Activated T-helper 2 cell treated with anti-CD3 and anti-CD28 coated beads, Interferon-gamma antibody, Interleukin-2, Interleukin-4, amounts not matched to agents 10 μg/mL and 5 μg/mL and 100 μg/mL, durations not matched to agents 14 hours and 24 hours and 36 hours (primary cell): ENCODE data around the gene KLF6. TPM values are rescaled to one million over a fixed set of nuclear protein-coding genes. Genes with fewer than 3 reads are reported as not detected.
A peak's percentile ranks its signal among the peaks of the same experiment; 100 is the strongest.

ENCODE experiments used
- DNase-seq: peaks from one replicate; pipeline ENCODE4 v3.0.0; 2021; ENCODE audit warnings: low spot score
- H3K27ac Mint-ChIP-seq: one replicate; pipeline ENCODE4 v1.8.0; 2021; ENCODE audit warnings: mixed read lengths
- H3K27me3 Mint-ChIP-seq: one replicate; pipeline ENCODE4 v1.8.0; 2021; ENCODE audit warnings: low read depth, mixed read lengths
- H3K36me3 Mint-ChIP-seq: one replicate; pipeline ENCODE4 v1.8.0; 2021; ENCODE audit warnings: low read depth, mixed read lengths
- H3K4me1 Mint-ChIP-seq: one replicate; pipeline ENCODE4 v1.8.0; 2021; ENCODE audit warnings: low read depth, mixed read lengths
- H3K4me3 Mint-ChIP-seq: one replicate; pipeline ENCODE4 v1.8.0; 2021; ENCODE audit warnings: low read depth, mild to moderate bottlenecking, moderate library complexity, mixed read lengths
- H3K9me3 Mint-ChIP-seq: one replicate; pipeline ENCODE4 v1.8.0; 2021; ENCODE audit warnings: mixed read lengths
- intact Hi-C: fragments of 100-400 bp; cut with micrococcal nuclease; formaldehyde crosslinking; loops from one replicate; pipeline ENCODE4 v1.15.1; 2023
- total RNA-seq: library from RNA; stranded (reverse); gene quantifications from 2 replicates; pipeline ENCODE4 v1.2.3, GENCODE V29; 2022

KLF6 gene
- total RNA-seq, 1 donor from 2014 or later: 129 TPM

DNA sequence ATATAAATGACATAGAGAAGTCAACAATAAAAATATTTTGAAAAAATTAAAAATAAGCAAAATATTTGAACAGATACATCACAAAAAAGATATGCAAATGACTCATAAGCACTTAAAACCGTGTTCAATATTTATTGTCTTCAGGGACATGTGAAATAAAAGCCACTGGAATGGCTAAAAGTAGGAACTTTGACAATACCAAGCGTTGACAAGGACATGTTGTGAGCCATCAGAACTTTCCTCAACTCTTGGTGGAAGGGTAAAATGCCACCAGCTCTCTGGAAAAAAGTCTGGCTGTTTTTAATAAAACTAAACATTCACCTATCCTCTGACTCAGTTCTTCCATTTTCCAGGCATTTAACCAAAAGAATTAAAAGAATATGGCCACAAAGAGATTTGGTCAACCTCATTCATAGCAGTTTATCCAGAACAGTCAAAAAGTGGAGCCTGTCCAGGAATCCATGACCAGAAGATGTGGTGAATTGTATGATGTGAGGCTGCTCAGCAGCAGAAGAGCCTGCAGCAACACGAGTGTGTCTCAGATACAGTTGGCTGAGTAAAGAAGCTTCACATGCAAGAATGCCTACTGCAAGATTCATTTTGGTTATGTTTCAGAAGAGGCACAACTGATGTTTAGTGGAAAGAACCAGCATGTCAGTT lies 7.1 kb upstream of the KLF6 start:
- intact Hi-C loops: no loop called here
- peaks cover 41% of the 10 kb centered on the region for H3K36me3 Mint-ChIP-seq
- H3K27me3 Mint-ChIP-seq: no peaks in the 10 kb centered on the region
- H3K27ac Mint-ChIP-seq: peak overlapping the region; percentile 2
- DNase-seq: no peak
- peaks cover 27% of the 10 kb centered on the region for H3K4me1 Mint-ChIP-seq
- peaks cover 45% of the 10 kb centered on the region for H3K9me3 Mint-ChIP-seq
- H3K4me3 Mint-ChIP-seq: no peak overlapping the region

DNA sequence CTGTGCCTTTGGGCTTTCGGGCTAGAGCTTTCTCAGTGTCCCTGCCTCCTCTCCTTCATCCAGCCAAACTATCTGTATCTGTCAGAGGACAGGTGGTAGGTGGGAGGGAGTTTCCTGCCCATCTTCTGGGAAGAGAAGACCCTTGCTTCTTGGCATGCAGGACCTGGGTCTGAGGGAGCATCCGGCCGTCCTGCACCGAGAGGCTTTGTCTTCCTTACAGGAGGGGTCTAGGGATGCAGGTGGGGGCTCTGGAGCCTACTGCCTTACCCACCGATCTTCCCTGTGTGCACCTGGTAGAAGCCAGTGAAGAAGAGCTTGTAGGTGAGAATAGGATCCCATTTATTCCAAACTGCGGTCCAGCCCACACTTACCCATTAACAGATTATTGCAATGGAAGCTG lies 5.8 kb upstream of the KLF6 start:
- Mint-ChIP-seq H3K9me3 (peaks cover 36% of the 10 kb centered on the region), H3K36me3 (peaks cover 30% of the 10 kb centered on the region), H3K27ac (no peak overlapping the region), H3K27me3 (no peaks in the 10 kb centered on the region), H3K4me3 (no peak overlapping the region), H3K4me1 (peaks cover 29% of the 10 kb centered on the region)
- intact Hi-C loops: no loop called here
- DNase-seq: no peak

- no peak for DNase-seq
- Mint-ChIP-seq H3K4me1 (peaks cover 27% of the 10 kb centered on the region), H3K36me3 (peaks cover 29% of the 10 kb centered on the region), H3K9me3 (peaks cover 33% of the 10 kb centered on the region), H3K4me3 (no peak overlapping the region), H3K27ac (no peak overlapping the region), H3K27me3 (no peaks in the 10 kb centered on the region)
- intact Hi-C loops: no loop called here
Measured at GRCh38 chr10:3790272-3790671, 5.3 kb upstream of the KLF6 start.

DNA sequence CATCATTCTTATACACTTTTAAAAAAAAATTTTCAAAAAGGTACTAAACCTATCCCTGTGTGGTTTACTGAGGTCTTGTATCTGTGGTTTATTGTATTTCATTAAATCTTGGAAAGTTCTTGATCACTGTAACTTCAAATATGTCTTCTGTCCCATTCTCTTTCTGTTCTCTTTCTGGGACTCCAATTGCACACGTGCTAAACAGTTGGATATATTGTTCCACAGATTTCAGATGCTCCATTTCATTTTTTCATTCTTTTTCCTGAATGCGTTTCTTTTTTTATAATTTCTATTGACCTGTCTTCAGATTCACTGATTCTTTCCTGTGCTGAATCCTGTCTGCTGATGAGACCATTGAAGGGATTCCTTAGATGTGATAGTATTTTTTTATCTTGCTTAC lies 4.6 kb upstream of the KLF6 start:
- no peak overlapping the region for H3K27ac Mint-ChIP-seq
- H3K9me3 Mint-ChIP-seq: peaks cover 29% of the 10 kb centered on the region
- no peak for DNase-seq
- peaks cover 23% of the 10 kb centered on the region for H3K4me1 Mint-ChIP-seq
- no peak overlapping the region for H3K4me3 Mint-ChIP-seq
- intact Hi-C loops: loop anchor here (5.0 kb wide), 1 partner anchor 343 kb away; no protein-coding TSS in a partner anchor
- no peaks in the 10 kb centered on the region for H3K27me3 Mint-ChIP-seq
- peaks cover 29% of the 10 kb centered on the region for H3K36me3 Mint-ChIP-seq

- peaks cover 31% of the 10 kb centered on the region for H3K36me3 Mint-ChIP-seq
- H3K4me3 Mint-ChIP-seq: no peak overlapping the region
- H3K9me3 Mint-ChIP-seq: peaks cover 15% of the 10 kb centered on the region
- peaks cover 23% of the 10 kb centered on the region for H3K4me1 Mint-ChIP-seq
- DNase-seq: no peak
- H3K27me3 Mint-ChIP-seq: no peaks in the 10 kb centered on the region
- intact Hi-C loops: loop anchor here (5.0 kb wide), 1 partner anchor 344 kb away; no protein-coding TSS in a partner anchor
- peak overlapping the region; percentile 2 for H3K27ac Mint-ChIP-seq
Measured at GRCh38 chr10:3787816-3788215, 2.8 kb upstream of the KLF6 start.

- intact Hi-C loops: loop anchor here (5.0 kb wide), 1 partner anchor 345 kb away; no protein-coding TSS in a partner anchor
- no peaks in the 10 kb centered on the region for H3K27me3 Mint-ChIP-seq
- H3K27ac Mint-ChIP-seq: peak overlapping the region; percentile 96
- H3K4me3 Mint-ChIP-seq: peak overlapping the region; percentile 83
- DNase-seq: no peak
- peaks cover 9% of the 10 kb centered on the region for H3K9me3 Mint-ChIP-seq
- H3K36me3 Mint-ChIP-seq: peaks cover 33% of the 10 kb centered on the region
- H3K4me1 Mint-ChIP-seq: peaks cover 19% of the 10 kb centered on the region
Measured at GRCh38 chr10:3787016-3787400, 2.0 kb upstream of the KLF6 start.

- no peak for DNase-seq
- intact Hi-C loops: loop anchor here (1.0 to 5.0 kb wide), 2 partner anchors 11 to 346 kb away; no protein-coding TSS in a partner anchor
Measured at GRCh38 chr10:3786295-3787015, 1.4 kb upstream of the KLF6 start.

DNA sequence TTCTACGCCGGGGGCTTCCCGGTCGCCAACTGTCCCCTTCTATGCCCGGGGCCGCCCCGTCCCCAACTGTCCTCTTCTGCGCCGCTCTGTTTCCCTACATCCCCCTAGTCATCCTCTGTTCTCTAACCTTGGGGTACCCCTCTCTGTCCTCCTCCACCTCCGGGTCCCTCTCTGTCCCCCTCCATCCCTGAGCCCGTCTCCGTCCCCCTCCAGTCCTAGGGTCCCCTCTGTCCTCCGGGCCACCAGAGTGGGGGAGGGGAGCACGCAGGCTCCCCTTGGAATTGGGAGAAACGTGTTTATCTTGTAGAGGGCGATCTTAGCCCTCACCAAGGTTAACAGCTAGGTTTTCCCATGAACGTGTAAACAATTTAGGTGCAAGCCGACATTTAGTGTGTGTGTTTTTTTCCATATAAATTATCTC lies 852 bp upstream of the KLF6 start:
- intact Hi-C loops: loop anchor here (1.0 to 5.0 kb wide), 3 partner anchors 11 to 346 kb away; no protein-coding TSS in a partner anchor
- DNase-seq: peak; percentile 44
- H3K36me3 Mint-ChIP-seq: peaks cover 45% of the 10 kb centered on the region
- no peaks in the 10 kb centered on the region for H3K27me3 Mint-ChIP-seq
- H3K27ac Mint-ChIP-seq: peak overlapping the region; percentile 96
- H3K4me1 Mint-ChIP-seq: peaks cover 27% of the 10 kb centered on the region
- H3K4me3 Mint-ChIP-seq: peak overlapping the region; percentile 83
- H3K9me3 Mint-ChIP-seq: peaks cover 9% of the 10 kb centered on the region

More at GRCh38 chr10:3786295-3787015, 1.4 kb upstream of the KLF6 start:
- peak overlapping the region; percentile 96 for H3K27ac Mint-ChIP-seq
- no peaks in the 10 kb centered on the region for H3K27me3 Mint-ChIP-seq
- peaks cover 39% of the 10 kb centered on the region for H3K36me3 Mint-ChIP-seq
- peaks cover 9% of the 10 kb centered on the region for H3K9me3 Mint-ChIP-seq
- peak overlapping the region; percentile 83 for H3K4me3 Mint-ChIP-seq
- peaks cover 24% of the 10 kb centered on the region for H3K4me1 Mint-ChIP-seq

GRCh38 chr10:3785251-3785850 lies 342 bp upstream of the KLF6 start:
- Mint-ChIP-seq H3K27ac (peak overlapping the region; percentile 96), H3K9me3 (peaks cover 9% of the 10 kb centered on the region), H3K4me1 (peaks cover 32% of the 10 kb centered on the region), H3K27me3 (no peaks in the 10 kb centered on the region), H3K36me3 (peaks cover 50% of the 10 kb centered on the region), H3K4me3 (peak overlapping the region; percentile 85)
- peak; percentile 99 for DNase-seq
- intact Hi-C loops: loop anchor here (1.0 to 5.0 kb wide), 2 partner anchors 19 to 347 kb away; no protein-coding TSS in a partner anchor

DNA sequence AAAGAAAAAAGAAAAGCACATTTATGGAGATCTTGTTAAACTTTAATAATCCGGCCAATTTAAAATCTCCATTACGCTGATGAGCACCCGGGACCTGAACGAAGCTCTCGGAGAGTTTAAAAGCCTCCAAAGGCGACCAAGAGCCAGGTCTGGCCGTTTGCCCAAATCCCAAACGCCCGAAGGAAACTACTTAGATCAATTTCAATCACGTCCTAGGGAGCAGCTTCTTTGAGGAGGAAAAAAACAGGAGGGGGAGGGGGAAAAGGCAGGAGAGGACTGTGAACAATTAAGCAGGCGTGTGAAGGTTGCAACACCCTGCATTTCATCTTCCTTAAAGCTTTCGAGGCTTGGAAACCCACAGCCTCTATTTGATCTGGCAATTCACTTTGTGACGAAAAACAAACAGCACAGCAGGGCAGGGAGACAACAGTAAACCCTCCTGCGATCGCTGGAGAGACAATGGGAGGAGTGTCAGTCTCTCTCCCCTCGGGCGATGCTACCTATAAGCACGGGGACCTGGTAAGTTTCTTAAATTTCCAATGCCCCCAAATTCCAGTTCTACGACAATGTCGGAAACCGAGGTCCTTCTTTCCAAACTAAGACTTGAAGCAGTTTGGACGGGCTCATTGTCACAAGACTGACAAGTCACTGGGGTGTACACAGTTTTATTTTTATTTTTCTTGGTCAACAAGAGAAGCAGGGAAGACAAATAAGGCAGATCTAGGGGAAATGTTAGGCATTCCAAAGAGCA lies 1.2 kb downstream of the KLF6 start:
- intact Hi-C loops: loop anchor here (1.0 to 5.0 kb wide), 4 partner anchors 25 to 44 kb away; no protein-coding TSS in a partner anchor
- H3K4me3 Mint-ChIP-seq: peak overlapping the region; percentile 85
- peaks cover 58% of the 10 kb centered on the region for H3K36me3 Mint-ChIP-seq
- H3K4me1 Mint-ChIP-seq: peaks cover 46% of the 10 kb centered on the region
- peak; percentile 38 for DNase-seq
- peak overlapping the region; percentile 98 for H3K27ac Mint-ChIP-seq
- no peaks in the 10 kb centered on the region for H3K9me3 Mint-ChIP-seq
- no peaks in the 10 kb centered on the region for H3K27me3 Mint-ChIP-seq

DNA sequence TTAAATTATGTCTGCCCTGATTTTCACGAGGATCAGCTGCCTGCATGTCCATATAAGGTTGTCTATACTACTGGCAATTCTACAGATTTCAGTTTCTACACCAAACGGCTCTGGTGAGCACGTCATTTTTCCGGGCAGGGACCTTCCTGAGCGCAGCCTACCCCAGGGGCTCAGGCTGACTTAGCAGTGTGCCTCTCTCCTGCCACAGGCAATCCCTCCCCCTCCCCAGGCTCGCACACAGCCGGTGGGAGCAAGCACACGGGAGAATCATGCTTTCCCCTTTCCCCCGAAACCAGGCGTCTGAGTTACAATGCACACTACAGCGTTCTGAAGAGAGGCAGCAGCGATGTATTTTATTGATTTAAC lies 1.7 kb downstream of the KLF6 start:
- peak overlapping the region; percentile 98 for H3K27ac Mint-ChIP-seq
- H3K27me3 Mint-ChIP-seq: no peaks in the 10 kb centered on the region
- peaks cover 62% of the 10 kb centered on the region for H3K36me3 Mint-ChIP-seq
- intact Hi-C loops: loop anchor here (1.0 to 5.0 kb wide), 4 partner anchors 24 to 45 kb away; no protein-coding TSS in a partner anchor
- no peaks in the 10 kb centered on the region for H3K9me3 Mint-ChIP-seq
- H3K4me3 Mint-ChIP-seq: peak overlapping the region; percentile 85
- peaks cover 52% of the 10 kb centered on the region for H3K4me1 Mint-ChIP-seq
- peak; percentile 76 for DNase-seq
